ENCODE results near the gene LPCAT1.

Gene LPCAT1

DNA sequence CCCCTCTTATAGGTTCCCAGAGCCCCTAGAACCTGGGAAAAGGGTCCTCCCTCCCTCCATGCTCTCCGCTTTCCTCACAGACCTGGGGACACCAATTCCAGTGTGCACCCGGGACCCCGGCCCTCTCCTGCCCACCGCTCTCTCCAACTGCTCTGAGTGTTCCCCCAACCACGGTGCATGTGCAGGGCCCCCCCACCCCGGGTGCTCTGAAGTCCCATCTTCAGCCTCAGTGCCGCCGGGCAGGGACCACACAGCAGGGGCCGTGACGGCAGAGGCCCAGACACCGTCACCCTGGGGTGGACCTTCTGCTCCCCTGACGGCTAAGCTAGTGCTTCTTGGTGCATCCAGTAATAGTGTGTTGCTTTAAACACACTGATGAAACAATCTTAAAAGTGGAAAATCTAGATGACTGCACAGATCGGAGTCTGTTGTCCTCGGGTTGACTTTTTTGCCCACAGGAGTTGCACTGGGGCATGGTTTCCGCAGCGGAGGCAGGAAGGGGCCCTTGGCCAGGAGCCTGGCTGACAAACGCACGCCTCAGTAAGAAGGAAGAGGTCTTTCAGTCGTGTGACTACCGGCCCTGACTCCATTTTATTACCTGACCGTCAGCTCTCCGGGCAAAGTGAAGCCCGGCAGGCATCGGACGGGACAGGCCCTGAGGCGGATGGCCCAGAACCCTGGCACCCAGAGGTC, 42.3 kb downstream of the LPCAT1 start:
- Histone ChIP-seq H3K27ac (no peak overlapping the region), H3K4me3 (no peak overlapping the region), H3K9me3 (ENCODE audit: low read depth, low read length) (no peaks in the 10 kb centered on the region), H3K9ac (ENCODE audit: insufficient read length) (no peak overlapping the region), H3K36me3 (ENCODE audit: insufficient read depth, low read length) (no peaks in the 10 kb centered on the region; the same call in 1 of the 2 replicates)
- no peak for DNase-seq (ENCODE audit: low read depth, low spot score)
- TF ChIP-seq POLR2AphosphoS5 (IDR thresholded peaks at IDR 0.05; ENCODE audit: borderline replicate concordance, low read depth, low read length) (no peak), EZH2 (IDR thresholded peaks at IDR 0.05) (no peak), FOXP2 (optimal IDR thresholded peaks at IDR 0.05; ENCODE audit: control extremely low read depth, extremely low read length, insufficient read depth) (no peak)

DNA sequence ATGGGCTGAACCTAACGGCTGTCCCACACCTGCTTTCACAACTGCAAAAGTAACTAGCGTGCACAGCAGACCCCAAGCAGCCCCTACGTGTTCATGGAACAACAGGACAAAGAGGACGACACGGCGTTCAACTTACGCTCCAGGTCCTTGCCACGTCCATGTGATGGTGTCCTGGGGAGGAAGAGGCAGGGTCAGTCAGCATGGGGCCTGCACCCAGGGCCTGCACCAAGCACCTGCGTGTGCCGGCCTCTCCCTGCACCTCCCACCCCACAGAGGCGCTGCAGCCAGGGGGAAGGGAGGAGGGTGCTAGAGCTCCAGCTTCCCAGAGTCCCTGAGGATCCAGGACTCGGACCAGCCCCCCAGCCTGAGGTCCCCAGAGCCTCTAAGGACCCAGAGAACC, 43.0 kb downstream of the LPCAT1 start:
- TF ChIP-seq FOXP2 (optimal IDR thresholded peaks at IDR 0.05; ENCODE audit: control extremely low read depth, extremely low read length, insufficient read depth), result no peak
- no peak for TF ChIP-seq POLR2AphosphoS5 (IDR thresholded peaks at IDR 0.05; ENCODE audit: borderline replicate concordance, low read depth, low read length)
- TF ChIP-seq EZH2 (IDR thresholded peaks at IDR 0.05), result no peak
- DNase-seq (ENCODE audit: low read depth, low spot score), result no peak
- no peak overlapping the region for H3K4me3 ChIP-seq
- no peaks in the 10 kb centered on the region for H3K9me3 ChIP-seq (ENCODE audit: low read depth, low read length)
- no peak overlapping the region for H3K27ac ChIP-seq
- no peaks in the 10 kb centered on the region; the same call in 1 of the 2 replicates for H3K36me3 ChIP-seq (ENCODE audit: insufficient read depth, low read length)
- no peak overlapping the region for H3K9ac ChIP-seq (ENCODE audit: insufficient read length)

DNA sequence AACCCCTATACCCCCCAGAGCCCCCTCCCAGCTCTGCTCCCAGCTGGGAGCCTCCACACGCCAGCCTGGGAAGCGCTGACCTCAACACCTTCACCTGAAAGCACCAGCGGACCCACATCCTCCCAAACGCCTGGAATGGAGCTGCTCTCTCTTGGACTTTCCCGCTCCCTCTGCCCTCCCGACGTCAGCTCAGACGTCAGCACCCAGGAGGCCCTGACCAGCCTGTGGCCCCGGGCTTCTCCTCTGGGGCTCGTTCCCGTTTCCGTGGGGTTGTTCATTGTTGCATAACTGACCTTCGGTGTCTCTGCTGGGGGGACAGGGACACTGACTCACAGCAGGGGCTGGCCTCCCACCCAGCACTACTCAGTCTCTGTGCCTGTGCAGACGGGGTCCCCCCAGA, 43.5 kb downstream of the LPCAT1 start:
- TF ChIP-seq POLR2AphosphoS5 (IDR thresholded peaks at IDR 0.05; ENCODE audit: borderline replicate concordance, low read depth, low read length), result no peak
- TF ChIP-seq EZH2 (IDR thresholded peaks at IDR 0.05), result no peak
- TF ChIP-seq FOXP2 (optimal IDR thresholded peaks at IDR 0.05; ENCODE audit: control extremely low read depth, extremely low read length, insufficient read depth), result no peak
- H3K27ac ChIP-seq, result no peak overlapping the region
- no peaks in the 10 kb centered on the region; the same call in 1 of the 2 replicates for H3K36me3 ChIP-seq (ENCODE audit: insufficient read depth, low read length)
- DNase-seq (ENCODE audit: low read depth, low spot score), result no peak
- no peaks in the 10 kb centered on the region for H3K9me3 ChIP-seq (ENCODE audit: low read depth, low read length)
- no peak overlapping the region for H3K9ac ChIP-seq (ENCODE audit: insufficient read length)
- H3K4me3 ChIP-seq, result no peak overlapping the region

DNA sequence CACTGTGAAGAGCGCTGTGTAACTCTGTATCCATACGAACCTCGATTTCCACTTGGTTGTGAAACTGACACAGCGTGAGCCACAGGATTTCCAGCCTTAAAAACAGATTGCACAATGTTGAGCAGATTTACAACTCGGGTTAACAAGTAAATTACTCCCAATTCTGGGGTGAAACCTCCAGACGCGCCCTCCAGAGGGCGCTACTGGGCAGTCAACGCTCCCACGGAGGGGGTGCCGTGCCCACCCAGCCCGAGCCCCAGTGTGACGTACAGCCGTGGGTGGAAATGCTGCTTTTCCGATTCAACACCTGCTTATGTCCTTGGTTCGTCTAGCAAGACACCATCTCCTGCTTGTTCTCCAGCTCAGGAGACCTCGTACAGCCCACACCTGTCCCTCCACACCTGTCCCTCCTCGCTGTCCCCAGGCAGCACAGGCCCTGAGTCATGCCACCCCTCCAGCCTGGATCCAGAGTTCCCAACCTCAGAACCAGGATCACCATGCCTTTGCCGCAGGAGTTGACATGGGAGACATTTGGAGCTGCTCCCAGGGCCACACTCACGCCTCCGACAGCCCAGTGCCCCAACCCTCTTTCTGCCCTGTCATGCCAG, 44.1 kb downstream of the LPCAT1 start:
- Histone ChIP-seq H3K9ac (ENCODE audit: insufficient read length) (no peak overlapping the region), H3K4me3 (no peak overlapping the region), H3K27ac (no peak overlapping the region), H3K36me3 (ENCODE audit: insufficient read depth, low read length) (no peaks in the 10 kb centered on the region; the same call in 1 of the 2 replicates), H3K9me3 (ENCODE audit: low read depth, low read length) (no peaks in the 10 kb centered on the region)
- TF ChIP-seq EZH2 (IDR thresholded peaks at IDR 0.05) (no peak), POLR2AphosphoS5 (IDR thresholded peaks at IDR 0.05; ENCODE audit: borderline replicate concordance, low read depth, low read length) (no peak), FOXP2 (optimal IDR thresholded peaks at IDR 0.05; ENCODE audit: control extremely low read depth, extremely low read length, insufficient read depth) (no peak)
- no peak for DNase-seq (ENCODE audit: low read depth, low spot score)

DNA sequence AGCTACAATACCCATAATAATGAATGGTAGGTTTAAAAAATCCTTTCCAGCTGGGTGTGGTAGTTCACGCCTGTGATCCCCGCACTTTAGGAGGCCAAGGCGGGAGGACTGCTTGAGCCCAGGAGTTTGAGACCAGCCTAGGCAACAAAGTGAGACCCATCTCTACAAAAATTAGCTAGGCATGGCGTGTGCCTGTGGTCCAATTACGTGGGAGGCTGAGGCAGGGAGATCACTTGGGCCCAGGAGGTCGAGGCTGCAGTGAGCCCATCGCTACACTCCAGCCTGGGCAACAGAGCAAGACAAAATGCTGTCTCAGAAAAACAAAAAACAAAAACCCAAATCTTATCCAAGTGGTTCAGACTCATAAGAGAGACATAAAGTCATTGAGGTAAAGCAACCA, 44.7 kb downstream of the LPCAT1 start:
- TF ChIP-seq EZH2 (IDR thresholded peaks at IDR 0.05) (no peak), POLR2AphosphoS5 (IDR thresholded peaks at IDR 0.05; ENCODE audit: borderline replicate concordance, low read depth, low read length) (no peak), FOXP2 (optimal IDR thresholded peaks at IDR 0.05; ENCODE audit: control extremely low read depth, extremely low read length, insufficient read depth) (no peak)
- no peak for DNase-seq (ENCODE audit: low read depth, low spot score)
- no peaks in the 10 kb centered on the region; the same call in 1 of the 2 replicates for H3K36me3 ChIP-seq (ENCODE audit: insufficient read depth, low read length)
- H3K4me3 ChIP-seq, result no peak overlapping the region
- no peaks in the 10 kb centered on the region for H3K9me3 ChIP-seq (ENCODE audit: low read depth, low read length)
- no peak overlapping the region for H3K9ac ChIP-seq (ENCODE audit: insufficient read length)
- H3K27ac ChIP-seq, result no peak overlapping the region

DNA sequence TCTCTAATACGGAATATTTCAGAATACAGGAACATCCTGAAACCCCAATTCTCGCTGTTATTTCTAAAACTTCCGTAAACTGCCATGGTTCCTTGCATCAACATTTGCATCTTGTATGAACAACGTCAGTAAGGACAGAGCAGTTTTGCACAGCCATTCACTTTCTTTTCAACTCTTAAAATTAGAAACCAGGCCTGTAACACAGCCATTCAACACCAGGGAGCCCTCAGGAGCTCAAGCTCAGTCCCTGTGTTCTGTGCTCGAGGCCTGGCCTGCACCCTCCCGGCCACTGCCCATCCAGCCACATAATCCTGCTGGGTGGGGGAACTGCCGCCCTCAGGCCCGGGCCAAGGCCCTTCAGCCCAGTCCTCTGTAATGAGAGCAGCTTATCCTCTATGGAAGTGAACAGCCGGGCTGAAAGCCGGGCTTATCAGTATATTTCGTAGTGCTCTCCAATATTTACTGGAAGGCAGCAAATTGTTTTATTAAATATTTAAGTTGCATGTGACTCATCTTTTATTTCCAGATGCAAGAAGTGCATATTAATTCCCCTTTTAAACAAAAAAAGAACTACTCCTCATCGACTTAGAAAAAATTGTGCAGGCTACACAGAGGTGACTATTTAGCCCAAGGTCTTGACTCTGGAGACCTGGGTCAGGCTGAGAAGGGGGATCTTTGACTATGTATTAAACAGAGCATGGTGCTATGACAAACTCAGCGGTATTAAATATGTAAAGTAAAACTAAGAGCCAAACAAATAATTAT, 45.3 kb downstream of the LPCAT1 start:
- no peak overlapping the region for H3K9ac ChIP-seq (ENCODE audit: insufficient read length)
- no peak for DNase-seq (ENCODE audit: low read depth, low spot score)
- no peaks in the 10 kb centered on the region; the same call in 1 of the 2 replicates for H3K36me3 ChIP-seq (ENCODE audit: insufficient read depth, low read length)
- H3K4me3 ChIP-seq, result no peak overlapping the region
- H3K9me3 ChIP-seq (ENCODE audit: low read depth, low read length), result no peaks in the 10 kb centered on the region
- H3K27ac ChIP-seq, result no peak overlapping the region
- no peak for TF ChIP-seq POLR2AphosphoS5 (IDR thresholded peaks at IDR 0.05; ENCODE audit: borderline replicate concordance, low read depth, low read length)
- TF ChIP-seq FOXP2 (optimal IDR thresholded peaks at IDR 0.05; ENCODE audit: control extremely low read depth, extremely low read length, insufficient read depth), result no peak
- no peak for TF ChIP-seq EZH2 (IDR thresholded peaks at IDR 0.05)

DNA sequence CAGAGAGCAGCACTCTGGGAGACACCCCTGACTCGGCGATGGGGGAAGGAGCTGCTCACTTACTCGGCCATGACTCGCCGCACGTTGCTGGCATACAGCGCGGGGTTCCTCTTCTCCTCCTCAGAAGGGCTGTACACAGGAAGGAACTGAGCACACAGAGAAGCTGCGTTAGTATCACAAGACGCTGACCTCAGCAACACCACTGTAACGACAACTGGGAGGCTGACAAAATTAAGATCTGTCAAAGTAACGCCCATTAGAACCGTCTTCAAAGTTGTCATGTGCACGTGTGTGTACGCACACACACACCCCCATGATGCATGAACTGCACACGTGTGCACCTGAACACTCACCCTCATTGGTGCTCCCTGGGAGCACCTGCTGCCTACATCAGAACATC, 46.4 kb downstream of the LPCAT1 start:
- DNase-seq (ENCODE audit: low read depth, low spot score), result no peak

DNA sequence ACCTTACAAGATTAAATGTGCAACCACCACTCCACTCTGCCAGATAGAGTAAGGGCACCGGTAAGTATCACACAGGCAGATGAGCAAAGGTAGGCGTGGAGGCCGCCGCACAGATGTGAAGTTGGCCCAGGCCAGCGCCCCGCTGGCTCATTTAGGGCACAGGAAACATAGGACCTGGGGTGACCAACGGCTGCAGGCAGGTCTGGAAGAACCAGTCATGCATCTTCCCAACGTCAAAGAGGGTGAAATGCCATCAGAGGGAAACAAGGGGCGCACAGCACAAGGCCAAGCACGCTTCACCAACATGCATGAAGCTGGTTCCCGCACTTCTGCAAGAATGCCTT, 46.8 kb downstream of the LPCAT1 start:
- Histone ChIP-seq H3K4me3 (no peak overlapping the region), H3K9me3 (ENCODE audit: low read depth, low read length) (no peaks in the 10 kb centered on the region), H3K36me3 (ENCODE audit: insufficient read depth, low read length) (no peaks in the 10 kb centered on the region; the same call in 1 of the 2 replicates), H3K27ac (no peak overlapping the region), H3K9ac (ENCODE audit: insufficient read length) (no peak overlapping the region)
- no peak for TF ChIP-seq EZH2 (IDR thresholded peaks at IDR 0.05)
- no peak for TF ChIP-seq FOXP2 (optimal IDR thresholded peaks at IDR 0.05; ENCODE audit: control extremely low read depth, extremely low read length, insufficient read depth)
- no peak for TF ChIP-seq POLR2AphosphoS5 (IDR thresholded peaks at IDR 0.05; ENCODE audit: borderline replicate concordance, low read depth, low read length)
- no peak for DNase-seq (ENCODE audit: low read depth, low spot score)

More for the DNA sequence above, 46.4 kb downstream of the LPCAT1 start:
- Histone ChIP-seq H3K36me3 (ENCODE audit: insufficient read depth, low read length) (no peaks in the 10 kb centered on the region; the same call in 1 of the 2 replicates), H3K4me3 (no peak overlapping the region), H3K9me3 (ENCODE audit: low read depth, low read length) (no peaks in the 10 kb centered on the region), H3K9ac (ENCODE audit: insufficient read length) (no peak overlapping the region), H3K27ac (no peak overlapping the region)
- TF ChIP-seq POLR2AphosphoS5 (IDR thresholded peaks at IDR 0.05; ENCODE audit: borderline replicate concordance, low read depth, low read length), result no peak
- no peak for TF ChIP-seq FOXP2 (optimal IDR thresholded peaks at IDR 0.05; ENCODE audit: control extremely low read depth, extremely low read length, insufficient read depth)
- no peak for TF ChIP-seq EZH2 (IDR thresholded peaks at IDR 0.05)

Data from SK-N-MC (cell line).